ENCODE data around the gene LHX3.

LHX3 gene

DNA sequence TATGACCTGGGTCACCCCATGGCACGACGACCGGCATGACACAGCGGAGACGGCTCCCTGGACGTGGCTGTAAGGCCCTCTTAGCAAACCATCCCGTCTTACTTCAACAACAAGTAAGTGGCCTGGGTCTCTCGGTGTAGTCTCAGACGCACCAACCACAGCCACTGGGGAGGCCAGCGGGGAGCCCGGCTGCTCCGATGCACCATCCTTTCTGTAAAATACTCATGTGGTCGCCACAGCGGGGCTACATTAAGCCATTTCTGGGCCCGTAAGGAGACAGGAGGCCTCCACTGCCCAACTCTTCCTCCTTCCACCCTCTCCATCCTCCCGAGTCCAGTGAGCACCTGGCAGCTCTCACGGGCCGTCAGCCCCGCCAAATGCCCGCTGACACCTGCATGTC lies 36.0 kb upstream of the LHX3 start:
- H3K9ac ChIP-seq (ENCODE audit: low read depth, low read length, poor library complexity, severe bottlenecking) = no peak overlapping the region
- TF ChIP-seq EZH2phosphoT487 (IDR thresholded peaks at IDR 0.05; ENCODE audit: borderline replicate concordance) = no peak
- TF ChIP-seq, protein P1, sequence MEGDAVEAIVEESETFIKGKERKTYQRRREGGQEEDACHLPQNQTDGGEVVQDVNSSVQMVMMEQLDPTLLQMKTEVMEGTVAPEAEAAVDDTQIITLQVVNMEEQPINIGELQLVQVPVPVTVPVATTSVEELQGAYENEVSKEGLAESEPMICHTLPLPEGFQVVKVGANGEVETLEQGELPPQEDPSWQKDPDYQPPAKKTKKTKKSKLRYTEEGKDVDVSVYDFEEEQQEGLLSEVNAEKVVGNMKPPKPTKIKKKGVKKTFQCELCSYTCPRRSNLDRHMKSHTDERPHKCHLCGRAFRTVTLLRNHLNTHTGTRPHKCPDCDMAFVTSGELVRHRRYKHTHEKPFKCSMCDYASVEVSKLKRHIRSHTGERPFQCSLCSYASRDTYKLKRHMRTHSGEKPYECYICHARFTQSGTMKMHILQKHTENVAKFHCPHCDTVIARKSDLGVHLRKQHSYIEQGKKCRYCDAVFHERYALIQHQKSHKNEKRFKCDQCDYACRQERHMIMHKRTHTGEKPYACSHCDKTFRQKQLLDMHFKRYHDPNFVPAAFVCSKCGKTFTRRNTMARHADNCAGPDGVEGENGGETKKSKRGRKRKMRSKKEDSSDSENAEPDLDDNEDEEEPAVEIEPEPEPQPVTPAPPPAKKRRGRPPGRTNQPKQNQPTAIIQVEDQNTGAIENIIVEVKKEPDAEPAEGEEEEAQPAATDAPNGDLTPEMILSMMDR (conservative IDR thresholded peaks at IDR 0.05; ENCODE audit: low read length) = no peak
- no peak overlapping the region for H2AFZ ChIP-seq (ENCODE audit: low read length)
- no peak overlapping the region for H3K4me3 ChIP-seq (ENCODE audit: low read length, poor library complexity, severe bottlenecking)
- peak overlapping the region; percentile 97 for H3K4me2 ChIP-seq (ENCODE audit: low read depth, low read length, poor library complexity, severe bottlenecking)
- H4K20me1 ChIP-seq (ENCODE audit: insufficient read depth, low read length, poor library complexity, severe bottlenecking) = peaks cover 28% of the 10 kb centered on the region
- H3K4me1 ChIP-seq (ENCODE audit: insufficient read depth, low read length, poor library complexity, severe bottlenecking) = peaks cover 70% of the 10 kb centered on the region
- no peaks in the 10 kb centered on the region for H3K9me2 ChIP-seq (replicated peaks; ENCODE audit: low read depth, low read length)
- H3K27me3 ChIP-seq (ENCODE audit: insufficient read depth, low read length, poor library complexity, severe bottlenecking) = no peaks in the 10 kb centered on the region
- H3K36me3 ChIP-seq (ENCODE audit: insufficient read depth, low read length) = peaks cover 11% of the 10 kb centered on the region; the same call in 1 of the 2 replicates
- H3K9me3 ChIP-seq (ENCODE audit: insufficient read depth, low read depth, low read length) = no peaks in the 10 kb centered on the region
- H3F3A ChIP-seq (ENCODE audit: low read depth) = peaks cover 6% of the 10 kb centered on the region; the same call in 1 of the 2 replicates
- H3K79me2 ChIP-seq (ENCODE audit: insufficient read depth, low read length) = peaks cover 92% of the 10 kb centered on the region

DNA sequence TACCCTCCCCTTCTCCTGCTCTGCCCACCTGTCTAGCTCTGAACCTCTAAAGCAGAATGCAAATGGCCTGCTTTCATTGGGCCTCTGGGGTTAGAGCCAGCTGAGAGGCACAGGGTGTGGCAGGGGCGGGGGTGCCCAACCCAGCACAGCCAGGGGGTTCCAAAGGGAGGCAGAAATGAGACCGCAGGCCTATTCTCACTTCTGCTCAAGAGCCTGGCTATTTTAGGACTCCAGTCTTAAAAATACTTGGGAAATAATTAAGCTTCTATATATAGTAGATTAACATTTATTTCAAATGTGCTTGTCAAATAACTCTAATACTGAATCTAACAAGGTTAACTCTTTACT lies 35.0 kb upstream of the LHX3 start:
- Histone ChIP-seq H3K9me2 (replicated peaks; ENCODE audit: low read depth, low read length) (no peaks in the 10 kb centered on the region), H4K20me1 (ENCODE audit: insufficient read depth, low read length, poor library complexity, severe bottlenecking) (peaks cover 25% of the 10 kb centered on the region), H2AFZ (ENCODE audit: low read length) (no peak overlapping the region), H3K9ac (ENCODE audit: low read depth, low read length, poor library complexity, severe bottlenecking) (peak overlapping the region; percentile 74), H3K9me3 (ENCODE audit: insufficient read depth, low read depth, low read length) (no peaks in the 10 kb centered on the region), H3F3A (ENCODE audit: low read depth) (peaks cover 6% of the 10 kb centered on the region; the same call in 1 of the 2 replicates), H3K4me2 (ENCODE audit: low read depth, low read length, poor library complexity, severe bottlenecking) (peak overlapping the region; percentile 67), H3K4me1 (ENCODE audit: insufficient read depth, low read length, poor library complexity, severe bottlenecking) (peaks cover 67% of the 10 kb centered on the region), H3K27me3 (ENCODE audit: insufficient read depth, low read length, poor library complexity, severe bottlenecking) (no peaks in the 10 kb centered on the region), H3K4me3 (ENCODE audit: low read length, poor library complexity, severe bottlenecking) (no peak overlapping the region), H3K36me3 (ENCODE audit: insufficient read depth, low read length) (peaks cover 21% of the 10 kb centered on the region; the same call in 1 of the 2 replicates), H3K79me2 (ENCODE audit: insufficient read depth, low read length) (peaks cover 99% of the 10 kb centered on the region)
- no peak for TF ChIP-seq EZH2phosphoT487 (IDR thresholded peaks at IDR 0.05; ENCODE audit: borderline replicate concordance)
- TF ChIP-seq, protein P1 (conservative IDR thresholded peaks at IDR 0.05; ENCODE audit: low read length) = no peak

DNA sequence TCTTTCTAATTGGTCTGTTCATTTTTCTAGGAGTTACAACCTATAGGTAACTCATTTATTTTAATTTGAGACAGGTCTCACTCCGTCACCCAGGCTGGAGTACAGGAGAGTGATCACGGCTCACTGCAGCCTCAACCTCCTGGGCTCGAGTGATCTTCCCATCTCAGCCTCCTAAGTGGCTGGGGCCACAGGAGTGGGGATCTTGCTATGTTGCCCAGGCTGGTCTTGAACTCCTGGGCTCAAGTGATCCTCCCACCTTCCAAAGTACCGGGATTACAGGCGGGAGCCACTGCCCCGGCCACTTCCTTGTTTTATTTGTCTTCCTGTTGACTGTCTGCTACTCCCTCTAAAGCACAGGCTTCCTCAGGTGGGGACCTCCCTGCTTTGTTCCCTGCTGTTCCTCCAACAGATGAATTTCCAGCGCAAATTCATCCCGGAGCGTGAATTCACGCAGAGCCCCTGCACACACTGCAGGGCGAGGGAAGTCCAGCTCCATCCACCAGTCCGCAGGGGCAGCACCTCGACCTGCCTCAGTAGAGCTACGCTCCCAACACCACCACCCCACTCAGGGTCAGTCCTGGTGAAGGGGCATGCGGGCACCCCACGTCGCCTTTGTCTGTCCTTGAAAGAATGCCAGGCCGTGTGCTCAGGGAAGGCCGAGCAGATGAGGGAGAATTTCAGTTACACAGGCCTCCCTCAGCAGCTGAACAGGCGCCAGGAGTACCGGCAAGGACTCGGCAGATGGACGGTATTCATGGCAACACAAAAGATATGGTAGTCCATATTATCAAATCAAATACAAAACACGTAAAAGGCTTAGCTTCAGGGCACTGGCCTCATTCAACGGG lies 34.4 kb upstream of the LHX3 start:
- TF ChIP-seq, protein P1 (conservative IDR thresholded peaks at IDR 0.05; ENCODE audit: low read length) = no peak
- no peak for TF ChIP-seq EZH2phosphoT487 (IDR thresholded peaks at IDR 0.05; ENCODE audit: borderline replicate concordance)
- peak overlapping the region; percentile 74 for H3K9ac ChIP-seq (ENCODE audit: low read depth, low read length, poor library complexity, severe bottlenecking)
- H4K20me1 ChIP-seq (ENCODE audit: insufficient read depth, low read length, poor library complexity, severe bottlenecking) = peaks cover 19% of the 10 kb centered on the region
- no peak overlapping the region for H2AFZ ChIP-seq (ENCODE audit: low read length)
- peaks cover 66% of the 10 kb centered on the region for H3K4me1 ChIP-seq (ENCODE audit: insufficient read depth, low read length, poor library complexity, severe bottlenecking)
- H3K4me3 ChIP-seq (ENCODE audit: low read length, poor library complexity, severe bottlenecking) = peak overlapping the region; percentile 60
- H3K79me2 ChIP-seq (ENCODE audit: insufficient read depth, low read length) = peaks cover 100% of the 10 kb centered on the region
- H3K9me2 ChIP-seq (replicated peaks; ENCODE audit: low read depth, low read length) = no peaks in the 10 kb centered on the region
- peak overlapping the region; percentile 67 for H3K4me2 ChIP-seq (ENCODE audit: low read depth, low read length, poor library complexity, severe bottlenecking)
- no peaks in the 10 kb centered on the region for H3K9me3 ChIP-seq (ENCODE audit: insufficient read depth, low read depth, low read length)
- H3K27me3 ChIP-seq (ENCODE audit: insufficient read depth, low read length, poor library complexity, severe bottlenecking) = no peaks in the 10 kb centered on the region
- peaks cover 24% of the 10 kb centered on the region; the same call in 1 of the 2 replicates for H3K36me3 ChIP-seq (ENCODE audit: insufficient read depth, low read length)
- H3F3A ChIP-seq (ENCODE audit: low read depth) = peaks cover 4% of the 10 kb centered on the region; the same call in 1 of the 2 replicates
